Measurements from ENCODE around the gene CFAP141. TPM values are rescaled to one million over a fixed set of nuclear protein-coding genes. Genes with fewer than 3 reads are reported as not detected.

CFAP141 gene
- polyA plus RNA-seq, 1 donor (not counting 4 experiments of a cell fraction or from before 2014, with no cell fraction given) = not detected

DNA sequence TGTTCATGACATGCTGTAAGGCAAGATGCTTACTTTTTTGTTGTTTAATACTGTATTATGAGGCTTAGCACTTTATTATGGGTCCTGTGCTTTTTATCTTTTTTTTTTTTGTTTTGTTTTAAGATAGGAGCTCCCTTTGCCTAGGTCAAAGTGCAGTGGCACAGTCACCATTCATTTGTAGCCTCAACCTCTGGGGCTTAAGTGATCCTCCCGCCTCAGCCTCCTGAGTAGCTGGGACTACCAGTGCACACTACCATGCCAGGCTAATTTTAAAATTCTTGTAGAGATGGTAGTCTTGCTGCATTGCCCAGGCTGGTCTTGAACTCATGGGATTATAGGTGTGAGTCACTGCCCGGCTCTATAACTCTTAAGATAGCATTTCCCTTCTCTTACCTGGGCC lies 19.2 kb upstream of the CFAP141 start:
- H3K4me3 ChIP-seq (ENCODE audit: control insufficient read depth in 2 of 3, extremely low read depth in 1 of 3, insufficient read depth in 2 of 3, low read depth in 1 of 3, low read length in 3 of 3) = no peak overlapping the region
- peaks cover 6% of the 10 kb centered on the region for H3K4me1 ChIP-seq (ENCODE audit: control insufficient read depth, extremely low read depth, insufficient read depth, low read length)
- no peaks in the 10 kb centered on the region for H3K9me3 ChIP-seq (ENCODE audit: control insufficient read depth, low read depth, low read length)
- H3K9me1 ChIP-seq (ENCODE audit: control insufficient read depth, extremely low read depth, insufficient read depth, low read length) = peaks cover 3% of the 10 kb centered on the region
- no peak overlapping the region for H3K9ac ChIP-seq (ENCODE audit: control insufficient read depth, extremely low read depth, insufficient read depth, low read length)
- FAIRE-seq (no peak), DNase-seq (ENCODE audit: low read depth, low spot score) (no peak)
- no peaks in the 10 kb centered on the region for H3K27me3 ChIP-seq (ENCODE audit: control insufficient read depth, extremely low read depth, insufficient read depth, low read length)
- peaks cover 10% of the 10 kb centered on the region for H4K20me1 ChIP-seq (ENCODE audit: control insufficient read depth, extremely low read depth, insufficient read depth, low read length)
- peaks cover 84% of the 10 kb centered on the region for H3K79me2 ChIP-seq (ENCODE audit: control insufficient read depth, insufficient read depth, low read length)
- H2AFZ ChIP-seq (ENCODE audit: control insufficient read depth, low read length) = no peak overlapping the region
- no peak overlapping the region for H3K27ac ChIP-seq (ENCODE audit: control insufficient read depth, insufficient read depth, low read length)
- TF ChIP-seq EZH2 (IDR thresholded peaks at IDR 0.05; ENCODE audit: low read length) = no peak
- TF ChIP-seq, protein P1, sequence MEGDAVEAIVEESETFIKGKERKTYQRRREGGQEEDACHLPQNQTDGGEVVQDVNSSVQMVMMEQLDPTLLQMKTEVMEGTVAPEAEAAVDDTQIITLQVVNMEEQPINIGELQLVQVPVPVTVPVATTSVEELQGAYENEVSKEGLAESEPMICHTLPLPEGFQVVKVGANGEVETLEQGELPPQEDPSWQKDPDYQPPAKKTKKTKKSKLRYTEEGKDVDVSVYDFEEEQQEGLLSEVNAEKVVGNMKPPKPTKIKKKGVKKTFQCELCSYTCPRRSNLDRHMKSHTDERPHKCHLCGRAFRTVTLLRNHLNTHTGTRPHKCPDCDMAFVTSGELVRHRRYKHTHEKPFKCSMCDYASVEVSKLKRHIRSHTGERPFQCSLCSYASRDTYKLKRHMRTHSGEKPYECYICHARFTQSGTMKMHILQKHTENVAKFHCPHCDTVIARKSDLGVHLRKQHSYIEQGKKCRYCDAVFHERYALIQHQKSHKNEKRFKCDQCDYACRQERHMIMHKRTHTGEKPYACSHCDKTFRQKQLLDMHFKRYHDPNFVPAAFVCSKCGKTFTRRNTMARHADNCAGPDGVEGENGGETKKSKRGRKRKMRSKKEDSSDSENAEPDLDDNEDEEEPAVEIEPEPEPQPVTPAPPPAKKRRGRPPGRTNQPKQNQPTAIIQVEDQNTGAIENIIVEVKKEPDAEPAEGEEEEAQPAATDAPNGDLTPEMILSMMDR (optimal IDR thresholded peaks at IDR 0.05 in 1 of 3, IDR thresholded peaks at IDR 0.05 in 1 of 3, conservative IDR thresholded peaks at IDR 0.05 in 1 of 3; ENCODE audit: extremely low read depth in 1 of 3, insufficient read depth in 2 of 3, low read length in 3 of 3) = no peak
- dilution Hi-C loops (cut with MboI; ENCODE audit: extremely low pct_ligation_motif_present, low sequenced_read_pairs) = no loop called here
- H3K36me3 ChIP-seq (ENCODE audit: control insufficient read depth in 2 of 2, extremely low read depth in 1 of 2, insufficient read depth in 2 of 2, low read length in 2 of 2) = peaks cover 20 to 37% of the 10 kb centered on the region in 2 experiments
- H3K4me2 ChIP-seq (ENCODE audit: control insufficient read depth, extremely low read depth, insufficient read depth, low read depth, low read length) = no peak overlapping the region

DNA sequence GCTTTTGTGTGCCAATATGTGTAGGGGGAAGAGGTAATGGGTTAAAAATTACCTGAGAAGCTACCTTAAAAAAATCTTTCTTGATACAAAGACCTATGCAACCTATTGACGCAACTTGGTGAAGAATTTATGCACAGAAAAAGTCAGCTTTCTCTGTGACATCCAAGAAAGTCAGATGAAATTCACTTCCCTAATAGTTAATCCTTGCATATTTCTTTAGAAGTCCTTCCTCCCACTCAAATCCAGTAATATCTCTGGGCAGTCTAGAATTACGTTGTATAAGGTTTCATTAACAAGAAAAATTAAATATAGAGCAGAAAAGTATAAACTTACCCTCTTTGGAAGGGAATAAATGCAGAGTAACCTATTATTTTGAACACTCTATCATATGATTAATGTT lies 17.5 kb upstream of the CFAP141 start:
- H2AFZ ChIP-seq (ENCODE audit: control insufficient read depth, low read length) = no peak overlapping the region
- H3K27ac ChIP-seq (ENCODE audit: control insufficient read depth, insufficient read depth, low read length) = no peak overlapping the region
- dilution Hi-C loops (cut with MboI; ENCODE audit: extremely low pct_ligation_motif_present, low sequenced_read_pairs) = no loop called here
- no peak overlapping the region for H3K9ac ChIP-seq (ENCODE audit: control insufficient read depth, extremely low read depth, insufficient read depth, low read length)
- H3K9me3 ChIP-seq (ENCODE audit: control insufficient read depth, low read depth, low read length) = no peaks in the 10 kb centered on the region
- H3K4me3 ChIP-seq (ENCODE audit: control insufficient read depth in 2 of 3, extremely low read depth in 1 of 3, insufficient read depth in 2 of 3, low read depth in 1 of 3, low read length in 3 of 3) = no peak overlapping the region
- peaks cover 11 to 33% of the 10 kb centered on the region in 2 experiments for H3K36me3 ChIP-seq (ENCODE audit: control insufficient read depth in 2 of 2, extremely low read depth in 1 of 2, insufficient read depth in 2 of 2, low read length in 2 of 2)
- H4K20me1 ChIP-seq (ENCODE audit: control insufficient read depth, extremely low read depth, insufficient read depth, low read length) = peaks cover 10% of the 10 kb centered on the region
- TF ChIP-seq, protein P1 (optimal IDR thresholded peaks at IDR 0.05 in 1 of 3, IDR thresholded peaks at IDR 0.05 in 1 of 3, conservative IDR thresholded peaks at IDR 0.05 in 1 of 3; ENCODE audit: extremely low read depth in 1 of 3, insufficient read depth in 2 of 3, low read length in 3 of 3) = no peak
- TF ChIP-seq EZH2 (IDR thresholded peaks at IDR 0.05; ENCODE audit: low read length) = no peak
- H3K4me2 ChIP-seq (ENCODE audit: control insufficient read depth, extremely low read depth, insufficient read depth, low read depth, low read length) = peak overlapping the region; percentile 29
- no peak for DNase-seq (ENCODE audit: low read depth, low spot score)
- H3K4me1 ChIP-seq (ENCODE audit: control insufficient read depth, extremely low read depth, insufficient read depth, low read length) = peaks cover 12% of the 10 kb centered on the region
- H3K79me2 ChIP-seq (ENCODE audit: control insufficient read depth, insufficient read depth, low read length) = peaks cover 89% of the 10 kb centered on the region
- no peaks in the 10 kb centered on the region for H3K27me3 ChIP-seq (ENCODE audit: control insufficient read depth, extremely low read depth, insufficient read depth, low read length)
- peaks cover 3% of the 10 kb centered on the region for H3K9me1 ChIP-seq (ENCODE audit: control insufficient read depth, extremely low read depth, insufficient read depth, low read length)
- FAIRE-seq = no peak

Measured in keratinocyte (primary cell).